GM23338 (cell line): ENCODE data around the gene SORCS2. TPM values are rescaled to one million over a fixed set of nuclear protein-coding genes. Genes with fewer than 3 reads are reported as not detected.

Source experiments
- ATAC-seq: fragments of 200-7000 bp; cut with Tn5 transposase; 3 replicates; pipeline ENCODE4 v1.9.1; 2020
- DNase-seq: peaks from one replicate; pipeline ENCODE4 v3.0.0-alpha.2; 2015; ENCODE audit warnings: low spot score
- H2AFZ ChIP-seq: fragments of 200-600 bp; sonication (generic); 2 replicates; pipeline ENCODE4 v1.8.0; 2016; ENCODE audit warnings: antibody characterized with exemption, mild to moderate bottlenecking, moderate library complexity
- H3F3A ChIP-seq: fragments of 200-600 bp; sonication (generic); replicated peaks from 2 replicates; pipeline ENCODE4 v1.8.0; 2017; ENCODE audit warnings: antibody characterized with exemption, mixed run types, low read depth
- H3K27ac ChIP-seq: fragments of 200-600 bp; sonication (generic); 2 replicates; pipeline ENCODE4 v1.6.1; 2016; ENCODE audit warnings: low read depth
- H3K27me3 ChIP-seq: fragments of 200-600 bp; sonication (generic); 2 replicates; pipeline ENCODE4 v1.8.0; 2016; ENCODE audit warnings: mild to moderate bottlenecking, mixed run types, moderate library complexity; ENCODE audit not compliant: insufficient read depth
- H3K36me3 ChIP-seq: fragments of 200-600 bp; sonication (generic); 2 replicates; pipeline ENCODE4 v1.8.0; 2016; ENCODE audit warnings: mild to moderate bottlenecking; ENCODE audit not compliant: insufficient read depth
- H3K4me1 ChIP-seq: fragments of 200-600 bp; sonication (generic); 2 replicates; pipeline ENCODE4 v1.8.0; 2016; ENCODE audit warnings: mild to moderate bottlenecking, moderate library complexity; ENCODE audit not compliant: insufficient read depth
- H3K4me2 ChIP-seq: fragments of 200-600 bp; sonication (generic); 2 replicates; pipeline ENCODE4 v1.7.1; 2017; ENCODE audit warnings: mixed run types
- H3K4me3 ChIP-seq: fragments of 200-600 bp; sonication (generic); 2 replicates; pipeline ENCODE4 v1.6.1; 2016; ENCODE audit warnings: mixed run types
- H3K79me2 ChIP-seq: fragments of 200-600 bp; sonication (generic); replicated peaks from 2 replicates; pipeline ENCODE4 v1.8.0; 2017; ENCODE audit warnings: mild to moderate bottlenecking; ENCODE audit not compliant: insufficient read depth
- H3K9me2 ChIP-seq: fragments of 200-600 bp; sonication (generic); 2 replicates; pipeline ENCODE4 v1.8.0; 2017; ENCODE audit not compliant: insufficient read depth
- H4K20me1 ChIP-seq: fragments of 200-600 bp; sonication (generic); replicated peaks from 2 replicates; pipeline ENCODE4 v1.8.0; 2017; ENCODE audit warnings: mild to moderate bottlenecking; ENCODE audit not compliant: insufficient read depth
- H3K27ac Mint-ChIP-seq: 2 replicates; pipeline ENCODE4 v1.8.0; 2020; ENCODE audit warnings: inconsistent platforms, mild to moderate bottlenecking, moderate library complexity, mixed read lengths
- H3K27me3 Mint-ChIP-seq: 3 replicates; pipeline ENCODE4 v1.8.0; 2022; ENCODE audit warnings: low read depth, mild to moderate bottlenecking, moderate library complexity, mixed read lengths, inconsistent platforms; ENCODE audit not compliant: insufficient read depth, poor library complexity
- H3K36me3 Mint-ChIP-seq: 3 replicates; pipeline ENCODE4 v1.8.0; 2021; ENCODE audit warnings: low read depth, mild to moderate bottlenecking, inconsistent platforms, moderate library complexity, mixed read lengths
- H3K4me1 Mint-ChIP-seq: 3 replicates; pipeline ENCODE4 v1.8.0; 2020; ENCODE audit warnings: mild to moderate bottlenecking, inconsistent platforms, mixed read lengths
- H3K4me3 Mint-ChIP-seq: 3 replicates; pipeline ENCODE4 v1.8.0; 2021; ENCODE audit warnings: moderate library complexity, mild to moderate bottlenecking, inconsistent platforms, mixed read lengths
- H3K9me3 Mint-ChIP-seq: 3 replicates; pipeline ENCODE4 v1.8.0; 2020; ENCODE audit warnings: moderate library complexity, mild to moderate bottlenecking, inconsistent platforms, mixed read lengths
- CREB1 ChIP-seq: fragments of 250-450 bp; sonication (Bioruptor Pico); IDR thresholded peaks from 2 replicates; pipeline ENCODE4 v1.5.0; 2020; ENCODE audit warnings: low read depth, mild to moderate bottlenecking, moderate library complexity
- NANOG ChIP-seq: IDR thresholded peaks from 2 replicates; pipeline ENCODE4 v1.6.1; 2016; ENCODE audit warnings: antibody characterized with exemption, borderline replicate concordance
- POLR2AphosphoS5 ChIP-seq: IDR thresholded peaks from 2 replicates; pipeline ENCODE4 v1.6.1; 2016; ENCODE audit warnings: antibody characterized with exemption, low read depth
- ZNF462 ChIP-seq: fragments of 250-450 bp; sonication (Bioruptor Pico); IDR thresholded peaks from 2 replicates; pipeline ENCODE4 v1.5.0; 2020; ENCODE audit warnings: mild to moderate bottlenecking, moderate library complexity
- polyA plus RNA-seq: library from polyadenylated mRNA; unstranded; fragments of >200 nt; fragmentation: Nextera tagmentation; extraction: Ambion mirVana; gene quantifications from 2 replicates; pipeline ENCODE4 v1.2.1, GENCODE V29; 2016
- total RNA-seq: library from RNA; depleted of rRNA; stranded (reverse); fragments of >200 nt; shearing (Covaris generic); gene quantifications from 2 replicates; pipeline ENCODE4 v1.2.3, GENCODE V29; 2014

Gene SORCS2
- total and polyA plus RNA-seq, 2 experiments from 2014 or later: 0.47 to 2.4 TPM

DNA sequence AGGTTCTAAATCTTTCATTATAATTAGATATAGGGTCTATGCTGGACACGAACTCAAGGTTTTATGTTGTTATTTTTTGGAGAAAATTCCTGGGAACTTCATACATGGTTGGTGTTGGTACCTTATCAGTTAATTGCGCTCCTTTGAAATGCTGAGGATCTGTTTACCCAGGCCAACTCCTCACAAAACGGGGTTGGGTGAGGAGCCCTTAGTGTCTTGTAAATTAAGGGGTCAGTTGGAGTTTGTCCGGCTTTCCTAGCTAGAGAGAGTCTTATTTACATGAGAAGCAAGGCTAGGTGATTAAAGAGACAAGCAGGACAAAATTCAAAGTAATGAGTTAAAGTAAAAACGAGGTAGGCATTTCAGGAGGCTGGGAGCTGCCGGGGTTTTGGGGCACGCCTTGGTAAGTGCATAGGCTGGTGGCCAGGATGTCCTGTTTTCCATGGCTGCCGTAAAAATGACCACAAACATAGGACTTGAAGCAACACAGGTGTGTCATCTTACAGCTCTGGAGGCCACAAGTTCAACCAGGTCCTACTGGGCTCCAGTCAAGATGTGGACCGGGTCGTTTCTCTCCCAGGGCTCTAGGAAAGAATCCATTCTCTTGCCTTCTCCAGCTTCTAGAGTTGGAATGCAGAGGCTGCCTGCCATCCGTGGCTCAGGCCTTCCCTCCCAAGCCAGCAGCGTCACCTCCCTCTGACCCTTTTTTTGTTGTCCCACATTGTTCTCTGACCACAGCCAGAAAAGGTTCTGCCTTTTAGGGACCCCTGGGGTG is 222.6 kb downstream of the SORCS2 start:
- peak; percentile 65; the same call in 1 of the 2 replicates for TF ChIP-seq NANOG
- peak; percentile 39; the same call in 1 of the 2 replicates for TF ChIP-seq ZNF462 (CRISPR knock-in tag)
- TF ChIP-seq CREB1 (CRISPR knock-in tag): no peak
- TF ChIP-seq POLR2AphosphoS5: no peak
- Histone ChIP-seq H3K4me3 (no peak overlapping the region), H3K4me2 (peak overlapping the region; percentile 13; the same call in 1 of the 2 replicates), H3K4me1 (peaks cover 14% of the 10 kb centered on the region; the same call in 1 of the 2 replicates), H3K27ac (no peak overlapping the region), H4K20me1 (no peaks in the 10 kb centered on the region; the same call in 1 of the 2 replicates), H3K27me3 (peaks cover 55% of the 10 kb centered on the region), H3K79me2 (no peaks in the 10 kb centered on the region), H3K9me2 (no peaks in the 10 kb centered on the region), H2AFZ (no peak overlapping the region), H3K36me3 (no peaks in the 10 kb centered on the region), H3F3A (no peaks in the 10 kb centered on the region)
- ATAC-seq (peak; percentile 67), DNase-seq (peak; percentile 36)
- Mint-ChIP-seq H3K36me3 (0 out of 3 replicates have a peak, but pooled peaks cover 2% of the 10 kb centered on the region), H3K9me3 (peaks cover 11% of the 10 kb centered on the region), H3K27ac (no peak overlapping the region), H3K27me3 (peaks cover 73% of the 10 kb centered on the region), H3K4me3 (peak overlapping the region; percentile 41; the same call in 2 of the 3 replicates), H3K4me1 (peaks cover 26% of the 10 kb centered on the region)
